Uterus (tissue), 2 donors: ENCODE data around the gene HOXC4.

Source experiments
- CTCF ChIP-seq, 4 experiments: fragments of 200-600 bp in 2 of 4; fragments of 450-650 bp in 2 of 4; sonication (generic) in 2 of 4; IDR thresholded peaks; one replicate each; pipeline ENCODE4 v1.5.1; 2016 to 2019; ENCODE audit warnings: antibody characterized with exemption in 4 of 4, mild to moderate bottlenecking in 2 of 4, moderate library complexity in 1 of 4
- POLR2A ChIP-seq, 2 donors: fragments of 450-650 bp; IDR thresholded peaks; one replicate each; pipeline ENCODE4 v1.6.1; 2016; ENCODE audit warnings: antibody characterized with exemption in 2 of 2, mild to moderate bottlenecking in 1 of 2, moderate library complexity in 1 of 2

- TF ChIP-seq CTCF (IDR thresholded peaks at IDR 0.05), result no peak
- TF ChIP-seq POLR2A (IDR thresholded peaks at IDR 0.05), result no peak
Observed at GRCh38 chr12:54025499-54026405, 27.9 kb upstream of the HOXC4 start.
